ENCODE results near the gene ATG101.

DNA sequence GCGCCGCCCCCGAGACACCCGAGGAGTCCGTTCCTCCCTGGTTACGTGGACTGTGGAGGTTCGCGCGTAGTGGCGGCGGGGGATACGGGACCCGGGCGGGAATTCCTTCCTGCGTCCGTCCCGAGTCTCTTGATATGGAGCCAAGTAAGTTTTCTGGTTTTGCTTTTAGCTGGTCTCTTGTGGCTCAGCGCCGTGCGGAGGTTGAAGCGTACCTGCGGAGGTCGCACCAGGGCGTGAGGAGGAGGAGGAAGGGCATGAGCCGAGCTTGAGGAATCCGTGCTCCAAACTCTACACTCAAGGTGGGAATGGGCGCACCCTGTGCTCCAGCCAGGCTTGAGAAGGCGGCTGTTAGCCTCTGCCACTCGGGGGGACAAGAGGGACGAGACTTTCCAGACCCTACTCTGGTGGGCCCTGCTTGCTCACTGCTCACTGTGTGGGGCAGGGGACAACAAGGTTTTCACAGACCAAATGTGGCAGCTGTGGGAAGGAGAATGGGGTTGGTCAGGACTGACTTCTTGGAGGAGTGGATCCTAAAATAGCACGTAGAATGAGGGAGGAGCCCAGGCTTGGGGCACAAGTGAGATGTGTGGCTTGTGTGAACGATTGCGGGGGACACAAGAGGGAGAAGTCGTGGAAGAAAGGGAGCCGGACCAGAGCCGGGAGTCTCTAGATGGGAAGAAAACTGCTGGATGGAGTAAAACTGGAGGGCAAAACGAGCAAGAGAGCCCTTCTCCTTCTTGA is 577 bp downstream of the ATG101 start:
- TF ChIP-seq FOXM1 (CRISPR knock-in tag; IDR thresholded peaks at IDR 0.05) (no peak), HNF4G (IDR thresholded peaks at IDR 0.05; ENCODE audit: borderline replicate concordance, low read depth, low read length) (no peak), HNF4G (CRISPR knock-in tag; IDR thresholded peaks at IDR 0.05; ENCODE audit: borderline replicate concordance, low read depth) (no peak)

Data from HepG2 (cell line).